ENCODE data around the gene STX18.

DNA sequence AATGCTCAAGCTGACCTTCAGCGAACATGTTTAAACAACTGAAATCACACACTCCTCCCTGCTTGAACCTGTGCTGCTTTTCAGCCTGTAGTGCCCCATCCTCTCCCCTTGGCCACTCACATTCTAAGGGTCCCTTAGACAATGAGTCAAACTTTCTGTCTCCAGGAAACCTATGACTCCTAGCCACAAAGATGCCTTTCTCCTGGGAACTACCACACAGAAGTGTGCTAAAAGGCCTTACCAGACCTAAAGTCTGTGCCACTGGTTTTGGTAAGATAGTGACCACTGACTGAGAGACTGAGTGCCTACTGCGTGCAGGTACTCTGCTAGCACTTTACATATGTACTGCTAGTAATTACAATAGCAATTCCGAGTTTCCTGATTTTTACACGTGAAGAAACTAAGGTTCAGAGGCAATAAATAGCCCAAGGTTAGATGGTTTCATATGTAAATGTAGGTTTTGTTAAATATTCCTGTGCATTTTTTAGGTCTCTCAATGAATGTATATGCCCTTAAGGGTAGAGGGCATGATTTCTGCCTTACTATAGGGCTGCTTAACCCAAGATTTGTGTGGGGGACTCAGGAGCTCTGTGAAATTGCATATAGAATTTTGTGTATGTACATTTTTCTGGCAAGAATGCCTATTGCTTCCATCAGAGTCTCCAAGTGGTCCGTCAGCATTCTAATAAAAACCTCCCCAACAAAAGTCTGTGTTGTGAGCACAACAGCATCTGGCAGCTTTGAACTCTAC, 83.9 kb downstream of the STX18 start:
- TF ChIP-seq, protein P1, sequence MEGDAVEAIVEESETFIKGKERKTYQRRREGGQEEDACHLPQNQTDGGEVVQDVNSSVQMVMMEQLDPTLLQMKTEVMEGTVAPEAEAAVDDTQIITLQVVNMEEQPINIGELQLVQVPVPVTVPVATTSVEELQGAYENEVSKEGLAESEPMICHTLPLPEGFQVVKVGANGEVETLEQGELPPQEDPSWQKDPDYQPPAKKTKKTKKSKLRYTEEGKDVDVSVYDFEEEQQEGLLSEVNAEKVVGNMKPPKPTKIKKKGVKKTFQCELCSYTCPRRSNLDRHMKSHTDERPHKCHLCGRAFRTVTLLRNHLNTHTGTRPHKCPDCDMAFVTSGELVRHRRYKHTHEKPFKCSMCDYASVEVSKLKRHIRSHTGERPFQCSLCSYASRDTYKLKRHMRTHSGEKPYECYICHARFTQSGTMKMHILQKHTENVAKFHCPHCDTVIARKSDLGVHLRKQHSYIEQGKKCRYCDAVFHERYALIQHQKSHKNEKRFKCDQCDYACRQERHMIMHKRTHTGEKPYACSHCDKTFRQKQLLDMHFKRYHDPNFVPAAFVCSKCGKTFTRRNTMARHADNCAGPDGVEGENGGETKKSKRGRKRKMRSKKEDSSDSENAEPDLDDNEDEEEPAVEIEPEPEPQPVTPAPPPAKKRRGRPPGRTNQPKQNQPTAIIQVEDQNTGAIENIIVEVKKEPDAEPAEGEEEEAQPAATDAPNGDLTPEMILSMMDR (IDR thresholded peaks at IDR 0.05) = no peak
- TF ChIP-seq POLR2A (IDR thresholded peaks at IDR 0.05) = no peak

All from prostate gland (tissue), 2 donors.